Measurements from ENCODE around the gene IMMP2L. TPM values are rescaled to one million over a fixed set of nuclear protein-coding genes. Genes with fewer than 3 reads are reported as not detected.

The IMMP2L gene
- total RNA-seq, 1 donor from 2014 or later = 16.7 TPM

GRCh38 chr7:111535142-111535870 is 27.0 kb downstream of the IMMP2L start:
- Mint-ChIP-seq H3K9me3 (no peaks in the 10 kb centered on the region), H3K4me3 (no peak overlapping the region), H3K27me3 (no peaks in the 10 kb centered on the region), H3K27ac (no peak overlapping the region), H3K36me3 (ENCODE audit: low read depth) (peaks cover 2% of the 10 kb centered on the region), H3K4me1 (no peaks in the 10 kb centered on the region)
- intact Hi-C loops (cut with micrococcal nuclease) = no loop called here
- DNase-seq = no peak

- Mint-ChIP-seq H3K27me3 (no peaks in the 10 kb centered on the region), H3K4me1 (peaks cover 4% of the 10 kb centered on the region), H3K36me3 (ENCODE audit: low read depth) (no peaks in the 10 kb centered on the region), H3K4me3 (no peak overlapping the region), H3K9me3 (no peaks in the 10 kb centered on the region), H3K27ac (no peak overlapping the region)
- intact Hi-C loops (cut with micrococcal nuclease) = no loop called here
- no peak for DNase-seq
These were observed 29.7 kb downstream of the IMMP2L start for GRCh38 chr7:111532625-111533024.

- no peaks in the 10 kb centered on the region for H3K36me3 Mint-ChIP-seq (ENCODE audit: low read depth)
- intact Hi-C loops (cut with micrococcal nuclease) = no loop called here
- no peaks in the 10 kb centered on the region for H3K27me3 Mint-ChIP-seq
- H3K4me3 Mint-ChIP-seq = no peak overlapping the region
- H3K9me3 Mint-ChIP-seq = no peaks in the 10 kb centered on the region
- DNase-seq = no peak
- H3K4me1 Mint-ChIP-seq = peaks cover 4% of the 10 kb centered on the region
- H3K27ac Mint-ChIP-seq = no peak overlapping the region
These were observed 30.3 kb downstream of the IMMP2L start for GRCh38 chr7:111531993-111532392.

GRCh38 chr7:111530356-111530668 is 32.0 kb downstream of the IMMP2L start:
- no peak overlapping the region for H3K27ac Mint-ChIP-seq
- H3K4me1 Mint-ChIP-seq = peaks cover 4% of the 10 kb centered on the region
- H3K4me3 Mint-ChIP-seq = no peak overlapping the region

GRCh38 chr7:111529507-111530355 is 32.6 kb downstream of the IMMP2L start:
- H3K36me3 Mint-ChIP-seq (ENCODE audit: low read depth) = no peaks in the 10 kb centered on the region
- H3K9me3 Mint-ChIP-seq = peaks cover 4% of the 10 kb centered on the region
- H3K27me3 Mint-ChIP-seq = no peaks in the 10 kb centered on the region
- no peak for DNase-seq
- no peak overlapping the region for H3K4me3 Mint-ChIP-seq
- peaks cover 4% of the 10 kb centered on the region for H3K4me1 Mint-ChIP-seq
- intact Hi-C loops (cut with micrococcal nuclease) = no loop called here
- H3K27ac Mint-ChIP-seq = no peak overlapping the region

More at GRCh38 chr7:111530356-111530668, 32.0 kb downstream of the IMMP2L start:
- DNase-seq = no peak
- intact Hi-C loops (cut with micrococcal nuclease) = no loop called here
- no peaks in the 10 kb centered on the region for H3K27me3 Mint-ChIP-seq
- H3K9me3 Mint-ChIP-seq = no peaks in the 10 kb centered on the region
- no peaks in the 10 kb centered on the region for H3K36me3 Mint-ChIP-seq (ENCODE audit: low read depth)

GRCh38 chr7:111528331-111528730 is 34.0 kb downstream of the IMMP2L start:
- intact Hi-C loops (cut with micrococcal nuclease) = no loop called here
- Mint-ChIP-seq H3K4me3 (no peak overlapping the region), H3K9me3 (peaks cover 4% of the 10 kb centered on the region), H3K36me3 (ENCODE audit: low read depth) (no peaks in the 10 kb centered on the region), H3K27me3 (no peaks in the 10 kb centered on the region), H3K27ac (no peak overlapping the region), H3K4me1 (peaks cover 4% of the 10 kb centered on the region)
- no peak for DNase-seq

GRCh38 chr7:111527545-111527944 is 34.7 kb downstream of the IMMP2L start:
- Mint-ChIP-seq H3K4me3 (no peak overlapping the region), H3K27me3 (no peaks in the 10 kb centered on the region), H3K27ac (no peak overlapping the region), H3K4me1 (peaks cover 4% of the 10 kb centered on the region), H3K9me3 (peaks cover 4% of the 10 kb centered on the region), H3K36me3 (ENCODE audit: low read depth) (no peaks in the 10 kb centered on the region)
- DNase-seq = no peak
- intact Hi-C loops (cut with micrococcal nuclease) = no loop called here

- Mint-ChIP-seq H3K36me3 (ENCODE audit: low read depth) (no peaks in the 10 kb centered on the region), H3K9me3 (peaks cover 4% of the 10 kb centered on the region), H3K27me3 (no peaks in the 10 kb centered on the region), H3K4me1 (peaks cover 4% of the 10 kb centered on the region), H3K27ac (no peak overlapping the region), H3K4me3 (no peak overlapping the region)
- no peak for DNase-seq
- intact Hi-C loops (cut with micrococcal nuclease) = no loop called here
These were observed 37.2 kb downstream of the IMMP2L start for GRCh38 chr7:111525100-111525499.

- Mint-ChIP-seq H3K4me3 (no peak overlapping the region), H3K4me1 (no peaks in the 10 kb centered on the region), H3K9me3 (peaks cover 4% of the 10 kb centered on the region), H3K27ac (no peak overlapping the region), H3K36me3 (ENCODE audit: low read depth) (no peaks in the 10 kb centered on the region), H3K27me3 (no peaks in the 10 kb centered on the region)
- intact Hi-C loops (cut with micrococcal nuclease) = no loop called here
- DNase-seq = no peak
These were observed 40.6 kb downstream of the IMMP2L start for GRCh38 chr7:111521660-111522059.

GRCh38 chr7:111518264-111518663 is 44.0 kb downstream of the IMMP2L start:
- Mint-ChIP-seq H3K4me1 (no peaks in the 10 kb centered on the region), H3K27ac (no peak overlapping the region), H3K36me3 (ENCODE audit: low read depth) (no peaks in the 10 kb centered on the region), H3K4me3 (no peak overlapping the region), H3K27me3 (no peaks in the 10 kb centered on the region), H3K9me3 (peaks cover 5% of the 10 kb centered on the region)
- intact Hi-C loops (cut with micrococcal nuclease) = no loop called here
- no peak for DNase-seq

- H3K9me3 Mint-ChIP-seq = peaks cover 5% of the 10 kb centered on the region
- no peaks in the 10 kb centered on the region for H3K36me3 Mint-ChIP-seq (ENCODE audit: low read depth)
- intact Hi-C loops (cut with micrococcal nuclease) = no loop called here
- H3K4me3 Mint-ChIP-seq = no peak overlapping the region
- no peaks in the 10 kb centered on the region for H3K4me1 Mint-ChIP-seq
- no peaks in the 10 kb centered on the region for H3K27me3 Mint-ChIP-seq
- H3K27ac Mint-ChIP-seq = no peak overlapping the region
- no peak for DNase-seq
These were observed 44.7 kb downstream of the IMMP2L start for GRCh38 chr7:111517549-111517951.

- H3K9me3 Mint-ChIP-seq = peaks cover 10% of the 10 kb centered on the region
- no peak overlapping the region for H3K27ac Mint-ChIP-seq
- no peak for DNase-seq
- H3K4me1 Mint-ChIP-seq = no peaks in the 10 kb centered on the region
- intact Hi-C loops (cut with micrococcal nuclease) = no loop called here
- no peaks in the 10 kb centered on the region for H3K36me3 Mint-ChIP-seq (ENCODE audit: low read depth)
- no peak overlapping the region for H3K4me3 Mint-ChIP-seq
- no peaks in the 10 kb centered on the region for H3K27me3 Mint-ChIP-seq
These were observed 45.7 kb downstream of the IMMP2L start for GRCh38 chr7:111516612-111517011.

- no peaks in the 10 kb centered on the region for H3K27me3 Mint-ChIP-seq
- no peak overlapping the region for H3K4me3 Mint-ChIP-seq
- DNase-seq = no peak
- no peaks in the 10 kb centered on the region for H3K4me1 Mint-ChIP-seq
- no peaks in the 10 kb centered on the region for H3K36me3 Mint-ChIP-seq (ENCODE audit: low read depth)
- intact Hi-C loops (cut with micrococcal nuclease) = no loop called here
- H3K9me3 Mint-ChIP-seq = peaks cover 10% of the 10 kb centered on the region
- no peak overlapping the region for H3K27ac Mint-ChIP-seq
These were observed 48.7 kb downstream of the IMMP2L start for GRCh38 chr7:111513566-111513965.

- no peaks in the 10 kb centered on the region for H3K36me3 Mint-ChIP-seq (ENCODE audit: low read depth)
- no peaks in the 10 kb centered on the region for H3K27me3 Mint-ChIP-seq
- H3K9me3 Mint-ChIP-seq = peaks cover 10% of the 10 kb centered on the region
- H3K27ac Mint-ChIP-seq = no peak overlapping the region
- no peaks in the 10 kb centered on the region for H3K4me1 Mint-ChIP-seq
- intact Hi-C loops (cut with micrococcal nuclease) = no loop called here
- H3K4me3 Mint-ChIP-seq = no peak overlapping the region
- DNase-seq = no peak
These were observed 50.4 kb downstream of the IMMP2L start for GRCh38 chr7:111511845-111512244.

Measured in activated CD4-positive, alpha-beta T cell treated with anti-CD3 and anti-CD28 coated beads, Interleukin-2, amount 10 ng/mL, durations not matched to agents 24 days and 14 days (primary cell).